Chondrocyte (in vitro differentiated cells): ENCODE measurements around the gene C3. TPM values are rescaled to one million over a fixed set of nuclear protein-coding genes. Genes with fewer than 3 reads are reported as not detected.

Source experiments
- DNase-seq: peaks from one replicate; pipeline ENCODE4 v3.0.0; 2021; ENCODE audit warnings: mixed read lengths, low spot score
- H3K27ac Mint-ChIP-seq: one replicate; pipeline ENCODE4 v1.8.0; 2021; ENCODE audit warnings: mild to moderate bottlenecking, moderate library complexity, mixed read lengths; ENCODE audit not compliant: unreplicated experiment
- H3K27me3 Mint-ChIP-seq: 2 replicates; pipeline ENCODE4 v1.8.0; 2021; ENCODE audit warnings: low read depth, mixed read lengths
- H3K36me3 Mint-ChIP-seq: 2 replicates; pipeline ENCODE4 v1.8.0; 2021; ENCODE audit warnings: low read depth, mixed read lengths
- H3K4me1 Mint-ChIP-seq: 2 replicates; pipeline ENCODE4 v1.8.0; 2021; ENCODE audit warnings: low read depth, mild to moderate bottlenecking, mixed read lengths
- H3K4me3 Mint-ChIP-seq: one replicate; pipeline ENCODE4 v1.8.0; 2021; ENCODE audit warnings: mild to moderate bottlenecking, moderate library complexity, mixed read lengths; ENCODE audit not compliant: unreplicated experiment
- H3K9me3 Mint-ChIP-seq: 2 replicates; pipeline ENCODE4 v1.8.0; 2021; ENCODE audit warnings: low read depth, mixed read lengths
- CTCF ChIP-seq: fragments of 200-600 bp; sonication (generic); IDR thresholded peaks from 2 replicates; pipeline ENCODE4 v1.5.0; 2021; ENCODE audit warnings: antibody characterized with exemption, mild to moderate bottlenecking, moderate library complexity
- total RNA-seq: library from RNA; stranded (reverse); gene quantifications from 3 replicates; pipeline ENCODE4 v1.2.1, GENCODE V29; 2021

C3 gene
- total RNA-seq, 1 donor from 2014 or later = 0.77 TPM

GRCh38 chr19:6718741-6719539, 1.5 kb downstream of the C3 start:
- no peaks in the 10 kb centered on the region for H3K36me3 Mint-ChIP-seq
- no peaks in the 10 kb centered on the region for H3K9me3 Mint-ChIP-seq
- no peak overlapping the region for H3K4me3 Mint-ChIP-seq
- H3K4me1 Mint-ChIP-seq = peaks cover 5% of the 10 kb centered on the region
- no peak for DNase-seq
- H3K27me3 Mint-ChIP-seq = peaks cover 23% of the 10 kb centered on the region
- H3K27ac Mint-ChIP-seq = no peak overlapping the region
- TF ChIP-seq CTCF = no peak

DNA sequence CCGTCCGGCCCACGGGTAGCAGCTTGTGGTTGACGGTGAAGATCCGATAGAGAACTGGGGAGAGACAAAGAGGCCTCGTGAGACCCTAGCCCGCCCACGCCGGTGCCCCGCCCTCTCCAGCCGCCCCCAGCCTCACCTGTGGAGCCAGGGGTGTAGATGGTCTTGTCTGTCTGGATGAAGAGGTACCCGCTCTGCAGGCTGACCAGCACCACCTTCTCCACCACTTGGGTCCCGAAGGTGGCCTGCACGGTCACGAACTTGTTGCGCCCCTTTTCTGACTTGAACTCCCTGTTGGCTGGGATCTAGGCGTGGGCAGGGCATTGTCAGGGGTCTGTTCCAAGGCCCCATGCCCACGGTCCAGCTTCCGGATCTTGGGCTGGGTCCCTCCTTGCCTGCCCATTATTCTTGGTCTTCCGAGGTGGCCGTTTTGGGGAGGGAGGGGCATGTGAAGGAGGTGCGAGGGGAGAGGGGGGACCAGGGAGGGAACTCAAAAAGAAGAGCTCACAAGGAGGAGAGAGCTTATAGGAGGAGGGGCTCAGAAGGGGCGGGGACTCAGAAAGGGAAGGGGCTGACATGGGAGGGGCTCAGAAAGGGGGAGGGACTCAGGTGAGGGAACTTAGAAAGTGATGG, 2.2 kb downstream of the C3 start:
- no peak for TF ChIP-seq CTCF
- no peaks in the 10 kb centered on the region for H3K9me3 Mint-ChIP-seq
- no peak overlapping the region for H3K27ac Mint-ChIP-seq
- DNase-seq = no peak
- H3K4me3 Mint-ChIP-seq = no peak overlapping the region
- H3K4me1 Mint-ChIP-seq = peaks cover 3% of the 10 kb centered on the region
- H3K27me3 Mint-ChIP-seq = peaks cover 23% of the 10 kb centered on the region
- no peaks in the 10 kb centered on the region for H3K36me3 Mint-ChIP-seq

GRCh38 chr19:6717441-6717971, 2.9 kb downstream of the C3 start:
- TF ChIP-seq CTCF = no peak
- Mint-ChIP-seq H3K27ac (no peak overlapping the region), H3K36me3 (no peaks in the 10 kb centered on the region), H3K4me1 (no peaks in the 10 kb centered on the region), H3K9me3 (no peaks in the 10 kb centered on the region), H3K4me3 (no peak overlapping the region), H3K27me3 (peaks cover 23% of the 10 kb centered on the region)
- no peak for DNase-seq

DNA sequence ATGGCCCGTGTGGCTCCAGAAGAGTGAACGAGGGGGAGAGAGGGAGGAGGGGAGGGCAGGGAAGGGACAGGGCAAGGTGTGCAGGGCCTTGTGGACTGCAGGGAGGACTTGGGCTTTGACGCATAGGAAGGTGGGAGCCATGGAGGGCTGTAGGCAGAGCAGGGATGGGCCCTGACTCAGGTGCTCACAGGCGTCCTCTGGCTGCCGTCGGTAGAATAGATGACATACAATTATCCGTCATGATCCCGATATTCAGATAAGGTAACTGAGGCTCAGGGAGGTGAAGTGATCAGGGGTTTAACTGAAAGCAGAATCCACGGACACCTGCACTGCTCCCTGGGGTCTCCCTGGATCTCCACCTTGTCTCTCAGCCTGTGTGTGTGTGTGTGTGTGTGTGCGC, 3.4 kb downstream of the C3 start:
- peak; percentile 33 for TF ChIP-seq CTCF
- Mint-ChIP-seq H3K27me3 (peaks cover 23% of the 10 kb centered on the region), H3K9me3 (no peaks in the 10 kb centered on the region), H3K4me3 (no peak overlapping the region), H3K36me3 (no peaks in the 10 kb centered on the region), H3K4me1 (no peaks in the 10 kb centered on the region), H3K27ac (no peak overlapping the region)
- DNase-seq = no peak

GRCh38 chr19:6716610-6716970, 3.9 kb downstream of the C3 start:
- no peaks in the 10 kb centered on the region for H3K4me1 Mint-ChIP-seq
- H3K27ac Mint-ChIP-seq = no peak overlapping the region
- H3K36me3 Mint-ChIP-seq = no peaks in the 10 kb centered on the region
- no peak overlapping the region for H3K4me3 Mint-ChIP-seq
- H3K9me3 Mint-ChIP-seq = no peaks in the 10 kb centered on the region
- H3K27me3 Mint-ChIP-seq = peaks cover 22% of the 10 kb centered on the region
- DNase-seq = no peak
- no peak for TF ChIP-seq CTCF
